Measurements from ENCODE around the gene DLGAP5.

Gene DLGAP5

DNA sequence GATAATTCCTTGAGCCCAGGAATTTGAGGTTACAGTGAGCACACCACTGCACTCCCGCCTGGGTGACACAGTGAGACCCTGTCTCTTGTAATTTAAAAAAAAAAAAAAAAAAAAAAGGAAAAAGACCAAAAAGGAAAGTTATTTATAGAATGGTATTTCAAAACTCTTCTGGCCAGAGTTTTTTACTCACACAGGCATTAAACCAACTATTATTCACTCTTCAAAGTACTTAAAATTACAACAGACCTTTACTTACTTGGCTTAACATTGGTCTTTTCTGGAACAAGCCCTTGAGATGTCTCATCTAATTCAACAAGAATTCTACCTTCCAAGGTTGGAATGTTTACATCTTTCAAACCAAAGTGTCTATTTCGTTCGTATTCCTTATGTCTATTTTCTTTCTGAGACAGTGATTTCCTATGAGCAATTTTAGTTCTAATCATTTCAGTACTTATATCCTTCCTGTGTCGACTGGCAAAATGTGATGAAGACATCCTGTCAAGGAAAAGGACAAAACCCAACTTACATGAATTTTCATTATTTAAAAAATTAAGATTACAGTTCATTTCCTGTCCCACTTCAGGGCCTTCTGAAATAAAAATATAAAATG, 2.6 kb downstream of the DLGAP5 start:
- TF ChIP-seq, protein P1, sequence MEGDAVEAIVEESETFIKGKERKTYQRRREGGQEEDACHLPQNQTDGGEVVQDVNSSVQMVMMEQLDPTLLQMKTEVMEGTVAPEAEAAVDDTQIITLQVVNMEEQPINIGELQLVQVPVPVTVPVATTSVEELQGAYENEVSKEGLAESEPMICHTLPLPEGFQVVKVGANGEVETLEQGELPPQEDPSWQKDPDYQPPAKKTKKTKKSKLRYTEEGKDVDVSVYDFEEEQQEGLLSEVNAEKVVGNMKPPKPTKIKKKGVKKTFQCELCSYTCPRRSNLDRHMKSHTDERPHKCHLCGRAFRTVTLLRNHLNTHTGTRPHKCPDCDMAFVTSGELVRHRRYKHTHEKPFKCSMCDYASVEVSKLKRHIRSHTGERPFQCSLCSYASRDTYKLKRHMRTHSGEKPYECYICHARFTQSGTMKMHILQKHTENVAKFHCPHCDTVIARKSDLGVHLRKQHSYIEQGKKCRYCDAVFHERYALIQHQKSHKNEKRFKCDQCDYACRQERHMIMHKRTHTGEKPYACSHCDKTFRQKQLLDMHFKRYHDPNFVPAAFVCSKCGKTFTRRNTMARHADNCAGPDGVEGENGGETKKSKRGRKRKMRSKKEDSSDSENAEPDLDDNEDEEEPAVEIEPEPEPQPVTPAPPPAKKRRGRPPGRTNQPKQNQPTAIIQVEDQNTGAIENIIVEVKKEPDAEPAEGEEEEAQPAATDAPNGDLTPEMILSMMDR (IDR thresholded peaks at IDR 0.05; ENCODE audit: insufficient read depth, missing control alignments), result no peak
- no peak for DNase-seq (ENCODE audit: insufficient read length, low spot score)
- FAIRE-seq, result no peak

DNA sequence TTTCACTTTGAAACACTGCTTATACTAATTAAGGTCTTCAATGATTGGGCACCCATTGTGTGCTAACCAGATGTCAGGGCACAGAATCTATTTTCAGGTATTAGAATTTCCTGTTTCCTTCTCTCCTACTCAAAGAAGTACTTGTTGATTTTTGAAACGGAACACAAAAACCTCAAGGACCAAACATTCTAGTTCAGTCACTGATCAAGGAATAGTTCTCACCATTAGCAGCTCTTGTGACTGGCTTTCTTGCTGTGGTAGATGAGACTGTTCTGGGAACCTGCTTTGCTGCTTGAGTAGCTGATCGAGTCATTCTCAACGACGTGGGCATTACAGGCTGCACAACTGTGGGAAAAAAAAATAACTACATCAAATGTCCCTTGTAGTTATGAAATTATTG, 11.0 kb downstream of the DLGAP5 start:
- TF ChIP-seq, protein P1 (IDR thresholded peaks at IDR 0.05; ENCODE audit: insufficient read depth, missing control alignments), result no peak
- no peak for DNase-seq (ENCODE audit: insufficient read length, low spot score)
- no peak for FAIRE-seq

DNA sequence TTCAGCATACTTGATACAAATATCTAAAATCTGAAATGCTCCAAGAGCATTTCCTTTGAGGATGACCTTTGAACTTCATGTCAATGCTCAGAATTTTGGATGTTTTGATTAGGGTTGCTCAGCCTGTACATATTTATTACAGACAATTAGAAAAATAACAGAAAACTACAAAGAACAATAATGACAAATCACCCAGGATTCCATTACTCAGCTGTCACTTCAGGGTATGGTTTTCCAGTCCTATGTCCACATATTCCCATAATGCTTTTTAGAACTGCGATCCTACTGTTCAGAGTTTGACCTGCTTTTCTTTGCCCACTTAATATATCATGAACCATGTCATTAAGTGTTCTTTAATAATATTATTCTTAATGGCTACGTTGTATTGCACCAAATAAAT, 11.4 kb downstream of the DLGAP5 start:
- DNase-seq (ENCODE audit: insufficient read length, low spot score), result no peak
- TF ChIP-seq, protein P1 (IDR thresholded peaks at IDR 0.05; ENCODE audit: insufficient read depth, missing control alignments), result no peak
- FAIRE-seq, result no peak

DNA sequence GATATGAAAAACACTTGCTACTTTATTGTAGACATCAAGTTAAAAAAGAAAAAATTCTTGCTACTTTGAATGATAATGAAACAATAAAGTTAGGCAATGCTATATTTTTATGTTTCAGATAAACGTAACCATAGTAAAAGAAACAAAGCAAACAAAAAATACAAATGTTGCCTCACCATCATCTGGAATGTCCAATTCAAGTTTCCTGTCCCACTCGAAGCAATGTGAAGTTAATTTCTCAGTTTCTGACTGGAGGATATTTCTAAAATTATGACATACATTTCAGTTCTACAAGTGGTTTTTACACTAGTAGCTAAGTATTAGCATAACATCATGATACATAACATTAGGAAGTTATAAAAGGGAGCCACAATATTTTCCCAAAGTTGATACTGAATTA, 20.9 kb downstream of the DLGAP5 start:
- no peak for FAIRE-seq
- TF ChIP-seq, protein P1 (IDR thresholded peaks at IDR 0.05; ENCODE audit: insufficient read depth, missing control alignments), result no peak
- DNase-seq (ENCODE audit: insufficient read length, low spot score), result no peak

DNA sequence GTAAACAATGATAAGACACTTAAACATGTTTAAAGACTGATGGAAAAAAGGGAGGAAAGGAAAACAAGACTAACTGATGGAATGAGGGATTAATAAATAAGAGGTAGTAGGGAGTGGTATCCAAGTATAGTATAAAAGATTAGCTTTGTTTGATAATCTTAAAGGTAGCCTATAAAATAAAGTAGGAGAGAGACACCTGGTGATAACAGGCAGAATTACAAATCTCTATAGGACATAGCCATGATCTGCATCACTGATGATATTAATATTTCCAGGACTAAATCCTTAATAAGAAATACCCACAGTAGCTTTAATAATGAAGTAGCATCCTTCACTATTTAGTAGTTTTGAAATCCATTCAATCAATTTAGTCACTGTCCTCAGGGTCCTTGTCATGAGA, 30.4 kb downstream of the DLGAP5 start:
- DNase-seq (ENCODE audit: insufficient read length, low spot score) (no peak), FAIRE-seq (peak; percentile 56)
- TF ChIP-seq, protein P1 (IDR thresholded peaks at IDR 0.05; ENCODE audit: insufficient read depth, missing control alignments), result peak; percentile 60

DNA sequence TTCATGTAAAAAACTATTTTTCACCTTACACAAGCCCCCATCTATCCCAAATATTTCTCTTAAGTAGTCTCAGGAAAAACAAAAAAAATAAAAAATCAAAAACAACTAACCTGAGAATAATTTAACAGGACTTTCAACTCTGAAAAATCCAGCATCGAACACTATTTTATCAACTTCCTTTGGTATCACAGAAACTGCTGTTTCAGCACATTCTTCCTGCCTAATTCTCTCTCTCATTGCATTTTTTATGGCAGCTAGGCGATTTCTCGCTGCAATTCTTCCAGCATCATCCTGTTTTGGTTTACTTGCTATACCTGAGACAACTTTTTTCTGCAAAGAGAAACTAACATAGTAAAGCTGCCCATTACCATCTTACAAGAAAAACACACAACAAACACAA, 33.0 kb downstream of the DLGAP5 start:
- TF ChIP-seq, protein P1 (IDR thresholded peaks at IDR 0.05; ENCODE audit: insufficient read depth, missing control alignments), result no peak
- FAIRE-seq (no peak), DNase-seq (ENCODE audit: insufficient read length, low spot score) (no peak)

DNA sequence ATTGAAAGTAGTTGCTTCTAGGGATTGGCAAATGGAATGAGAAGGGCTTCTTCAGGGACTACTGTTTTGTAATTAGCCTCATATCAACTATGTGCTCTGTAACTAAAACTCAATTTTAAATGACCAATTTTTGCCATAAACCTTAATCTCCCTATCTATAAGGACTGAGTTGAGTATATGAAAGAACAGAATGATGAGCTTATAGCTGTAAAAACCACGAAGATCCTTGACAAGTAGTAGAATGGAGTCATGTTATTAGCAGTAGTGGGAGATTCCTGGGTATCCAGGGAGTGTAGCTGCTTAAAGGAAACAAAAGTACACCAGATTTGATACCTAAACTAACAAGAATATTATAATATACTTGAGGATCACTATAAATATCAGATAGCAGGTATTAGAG, 34.3 kb downstream of the DLGAP5 start:
- no peak for FAIRE-seq
- TF ChIP-seq, protein P1 (IDR thresholded peaks at IDR 0.05; ENCODE audit: insufficient read depth, missing control alignments), result no peak

More for the DNA sequence above, 34.3 kb downstream of the DLGAP5 start:
- no peak for DNase-seq (ENCODE audit: insufficient read length, low spot score)
